EH (cell line): ENCODE results near the gene HSPB2.
A peak's percentile ranks its signal among the peaks of the same experiment; 100 is the strongest.
"Not testable (repeated sequence)": the region's sequence is repeated elsewhere in the genome, so short reads cannot be mapped to it uniquely, and the experiment has no call there.

ENCODE experiments used
- DNase-seq: peaks from one replicate; pipeline ENCODE4 v3.0.0-alpha.2; 2015; ENCODE audit warnings: low read depth

HSPB2 gene

GRCh38 chr11:111913997-111914396 lies 1.5 kb downstream of the HSPB2 start:
- peak; percentile 97 for DNase-seq

GRCh38 chr11:111916768-111917167 lies 4.2 kb downstream of the HSPB2 start:
- no peak for DNase-seq

- no peak for DNase-seq
These were observed 4.8 kb downstream of the HSPB2 start for GRCh38 chr11:111917312-111917711.

GRCh38 chr11:111917788-111918187 lies 5.3 kb downstream of the HSPB2 start:
- DNase-seq, result no peak

GRCh38 chr11:111918390-111919256 lies 6.1 kb downstream of the HSPB2 start, which contains the start of gene C11orf52:
C11orf52 (plus strand) TSS chr11:111918913; CDS start chr11:111918973, 60 bp downstream.
- peak; percentile 73 for DNase-seq

- DNase-seq, result peak; percentile 33
These were observed 8.4 kb downstream of the HSPB2 start for GRCh38 chr11:111920908-111921307.

GRCh38 chr11:111921541-111922230 lies 9.2 kb downstream of the HSPB2 start:
- DNase-seq, result peak; percentile 49

- DNase-seq, result peak; percentile 91
These were observed 10.3 kb downstream of the HSPB2 start for GRCh38 chr11:111922803-111923202.

- peak; percentile 88 for DNase-seq
These were observed 10.8 kb downstream of the HSPB2 start for GRCh38 chr11:111923351-111923788.

GRCh38 chr11:111923951-111924350 lies 11.4 kb downstream of the HSPB2 start:
- peak; percentile 69 for DNase-seq

- DNase-seq, result no peak
These were observed 13.4 kb downstream of the HSPB2 start for GRCh38 chr11:111925953-111926352.

- DNase-seq, result peak; percentile 97
These were observed 14.2 kb downstream of the HSPB2 start for GRCh38 chr11:111926505-111927391.

GRCh38 chr11:111930472-111930871 lies 17.9 kb downstream of the HSPB2 start:
- DNase-seq, result no peak

- no peak for DNase-seq
These were observed 20.0 kb downstream of the HSPB2 start for GRCh38 chr11:111932611-111932950.

- DNase-seq, result not testable (repeated sequence)
These were observed 20.6 kb downstream of the HSPB2 start for GRCh38 chr11:111933176-111933575.

GRCh38 chr11:111933872-111934271 lies 21.3 kb downstream of the HSPB2 start:
- DNase-seq, result peak; percentile 41

GRCh38 chr11:111934306-111934705 lies 21.8 kb downstream of the HSPB2 start:
- DNase-seq, result no peak

GRCh38 chr11:111935317-111936039 lies 22.9 kb downstream of the HSPB2 start:
- DNase-seq, result no peak

- DNase-seq, result no peak
These were observed 23.6 kb downstream of the HSPB2 start for GRCh38 chr11:111936040-111936540.

- DNase-seq, result no peak
These were observed 24.9 kb downstream of the HSPB2 start for GRCh38 chr11:111937461-111937769.

- no peak for DNase-seq
These were observed 25.3 kb downstream of the HSPB2 start for GRCh38 chr11:111937844-111938243.
